GM19324 (cell line): Measurements from ENCODE around the gene C11orf98.
"Not testable (repeated sequence)": the region's sequence is repeated elsewhere in the genome, so short reads cannot be mapped to it uniquely, and the experiment has no call there.

Source experiments
- ATAC-seq: cut with Tn5 transposase; IDR thresholded peaks from one replicate; pipeline ENCODE4 v1.9.1; 2021; ENCODE audit warnings: mild to moderate bottlenecking, moderate library complexity; ENCODE audit not compliant: unreplicated experiment, low FRiP score

The C11orf98 gene

DNA sequence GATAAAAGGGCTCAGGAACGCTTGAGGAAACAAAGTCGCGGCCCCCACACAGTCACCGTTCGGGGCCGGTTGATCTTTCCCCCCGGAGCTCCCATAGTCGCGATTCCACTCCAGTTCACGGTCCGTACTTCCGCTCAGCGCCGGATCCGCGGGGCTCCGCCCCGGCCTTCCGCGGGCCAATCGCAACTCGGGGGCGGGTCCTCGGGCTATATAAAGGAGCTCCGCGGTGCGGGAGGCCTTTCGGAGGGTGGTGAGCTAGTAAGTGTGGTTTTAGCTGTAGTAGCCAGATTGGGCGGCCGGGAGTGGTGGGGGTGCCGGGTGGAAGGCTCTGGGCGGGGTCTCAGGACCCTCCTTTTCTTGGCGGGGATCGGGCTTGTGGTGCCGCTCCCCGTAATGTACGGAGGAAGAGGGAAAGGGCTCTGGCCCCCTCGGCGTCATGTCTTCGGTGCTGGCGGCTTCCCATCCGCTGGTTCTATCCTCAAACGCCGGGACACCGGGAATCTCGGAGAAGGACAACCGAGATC, at the start of gene C11orf98, which contains the start of gene CSKMT:
TSS of gene C11orf98 (minus strand) at position 136 of the 524 bp plus-strand sequence. CDS start at position 95, 41 bp downstream.
TSS of gene CSKMT (plus strand) at position 238 of the 524 bp plus-strand sequence. CDS start 568 bp downstream, outside the sequence.
- ATAC-seq: peak; percentile 90

GRCh38 chr11:62713343-62713742, 48.3 kb upstream of the C11orf98 start:
- ATAC-seq: no peak

GRCh38 chr11:62712861-62713260, 47.9 kb upstream of the C11orf98 start:
- no peak for ATAC-seq

- ATAC-seq: no peak
Observed at GRCh38 chr11:62712276-62712812, 47.3 kb upstream of the C11orf98 start.

DNA sequence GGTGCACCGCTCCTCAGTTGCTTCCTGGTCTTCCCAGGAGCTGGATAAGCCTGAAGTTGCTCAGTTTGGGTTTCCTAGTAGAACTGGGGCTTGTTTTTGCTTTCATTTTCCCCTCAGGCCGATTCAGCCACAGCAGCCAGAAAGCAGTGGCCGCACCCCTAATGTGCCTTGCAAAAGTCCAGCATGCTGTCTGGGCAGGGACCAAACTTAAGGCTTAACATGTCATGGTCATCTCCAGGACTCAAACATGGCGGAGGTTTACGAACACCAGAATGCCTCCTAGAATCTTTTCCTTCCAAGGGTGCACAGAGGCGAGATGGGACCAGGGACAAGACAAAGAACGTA, 45.0 kb upstream of the C11orf98 start:
- ATAC-seq: no peak

GRCh38 chr11:62709247-62710000, 44.4 kb upstream of the C11orf98 start:
- peak; percentile 73 for ATAC-seq

DNA sequence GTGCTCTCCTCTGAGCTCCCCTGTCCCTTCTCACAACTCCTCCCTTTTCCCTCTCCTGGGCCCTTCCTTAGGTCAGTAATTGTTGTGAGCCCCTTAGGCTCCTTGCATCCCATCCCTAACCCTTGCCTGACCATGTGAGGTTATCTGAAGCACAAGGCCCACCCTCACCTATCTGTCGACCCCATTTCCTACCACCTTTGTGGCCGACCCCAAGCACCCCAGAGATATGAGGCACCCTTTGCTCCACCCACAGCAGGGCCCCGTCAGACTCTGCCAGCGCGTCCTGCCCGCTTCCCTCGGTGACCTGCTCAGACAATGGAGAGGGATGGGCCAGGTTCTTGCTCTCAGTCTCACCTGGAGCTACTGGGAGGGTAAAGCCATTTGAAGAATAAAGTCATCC, 43.8 kb upstream of the C11orf98 start:
- no peak for ATAC-seq

DNA sequence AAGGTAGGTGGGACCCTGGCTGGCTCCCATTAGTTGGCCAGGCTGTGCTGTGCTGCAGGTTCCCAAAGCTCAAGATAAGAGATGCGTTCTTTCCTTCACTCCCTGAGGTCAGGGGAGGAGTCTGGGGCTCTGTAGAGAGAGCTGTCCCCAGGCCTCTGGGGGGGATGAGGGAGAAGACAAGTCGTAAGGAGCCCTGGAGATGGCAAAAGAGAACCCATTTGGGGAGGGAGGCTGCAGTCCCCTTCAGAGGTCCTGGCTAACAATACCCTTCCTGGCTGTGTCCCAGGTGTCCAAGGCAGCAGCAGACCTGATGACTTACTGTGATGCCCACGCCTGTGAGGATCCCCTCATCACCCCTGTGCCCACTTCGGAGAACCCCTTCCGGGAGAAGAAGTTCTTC, 43.4 kb upstream of the C11orf98 start:
- no peak for ATAC-seq

DNA sequence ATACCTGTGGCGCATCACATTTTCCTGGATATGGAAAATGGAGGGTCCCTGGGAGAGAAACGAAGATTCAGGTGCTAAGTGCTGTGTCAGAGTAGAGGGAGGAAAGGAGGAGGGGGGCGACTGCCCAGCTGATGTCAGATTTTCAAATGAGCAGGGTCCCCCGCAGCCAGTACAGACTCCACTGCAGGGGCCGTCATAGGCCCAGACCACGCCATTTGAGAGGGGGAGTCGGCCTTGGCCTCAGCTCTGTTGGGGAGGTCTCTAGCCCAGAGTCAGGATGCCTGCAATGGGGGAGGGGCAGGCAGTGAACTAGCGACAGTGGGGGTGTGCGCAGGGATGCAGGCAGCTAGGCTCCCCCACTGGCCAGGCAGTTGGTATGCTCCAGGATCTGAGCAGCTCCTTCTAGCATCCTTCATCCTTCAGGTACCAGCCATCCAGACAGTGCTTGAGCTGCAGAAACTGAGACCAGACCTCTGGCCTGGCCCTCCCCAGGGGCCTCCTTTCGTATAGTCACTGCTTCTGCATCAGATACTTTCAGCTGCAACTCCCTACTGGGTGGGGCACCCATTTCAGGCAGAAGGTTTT, 42.4 kb upstream of the C11orf98 start, which contains the start of the genes BSCL2 and GNG3:
TSS of gene BSCL2 (minus strand) at position 148 of the 585 bp plus-strand sequence. CDS start 229 bp downstream, outside the sequence.
TSS of gene GNG3 (plus strand) at position 400 of the 585 bp plus-strand sequence. CDS start 620 bp downstream, outside the sequence.
- no peak for ATAC-seq

GRCh38 chr11:62706850-62707247, 41.8 kb upstream of the C11orf98 start:
- ATAC-seq: no peak

- ATAC-seq: peak; percentile 58
Observed at GRCh38 chr11:62705880-62706849, 41.2 kb upstream of the C11orf98 start.

- ATAC-seq: no peak
Observed at GRCh38 chr11:62705413-62705812, 40.4 kb upstream of the C11orf98 start.

- not testable (repeated sequence) for ATAC-seq
Observed at GRCh38 chr11:62703921-62704320, 38.9 kb upstream of the C11orf98 start.

- ATAC-seq: no peak
Observed at GRCh38 chr11:62702246-62702645, 37.2 kb upstream of the C11orf98 start.

DNA sequence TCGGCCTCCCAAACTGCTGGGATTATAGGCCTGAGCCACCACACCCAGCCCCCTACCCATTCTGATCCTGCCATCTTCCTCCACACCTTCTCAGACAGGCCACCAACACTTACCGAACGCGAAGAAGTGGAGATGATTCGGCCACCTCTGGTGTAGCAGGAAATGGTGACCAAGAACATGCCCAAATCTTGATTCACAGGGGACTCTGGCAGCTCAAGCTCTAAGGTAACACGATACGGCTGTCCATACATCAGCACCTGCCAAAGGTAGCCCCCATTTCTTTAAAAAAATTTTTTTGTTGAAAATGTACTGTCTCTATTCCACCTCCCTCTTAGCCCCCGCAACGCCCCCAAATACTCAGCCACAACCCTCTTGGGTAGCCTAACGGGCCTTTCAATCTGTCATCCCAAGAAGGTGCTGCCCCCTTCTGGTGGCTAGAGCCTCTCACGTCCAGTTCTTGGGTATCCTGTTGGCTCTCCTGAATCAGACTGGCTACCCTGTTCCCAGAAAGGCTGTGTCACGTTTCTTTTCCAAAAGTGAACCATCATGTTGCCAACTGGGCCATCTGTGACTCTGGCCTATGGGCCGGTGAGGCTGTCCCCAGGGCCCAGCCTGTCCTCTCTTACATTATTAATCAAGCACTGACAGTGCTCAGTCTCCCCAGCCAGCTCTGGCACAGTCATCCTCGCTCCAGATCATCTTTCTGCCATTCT, 29.6 kb upstream of the C11orf98 start:
- ATAC-seq: no peak

DNA sequence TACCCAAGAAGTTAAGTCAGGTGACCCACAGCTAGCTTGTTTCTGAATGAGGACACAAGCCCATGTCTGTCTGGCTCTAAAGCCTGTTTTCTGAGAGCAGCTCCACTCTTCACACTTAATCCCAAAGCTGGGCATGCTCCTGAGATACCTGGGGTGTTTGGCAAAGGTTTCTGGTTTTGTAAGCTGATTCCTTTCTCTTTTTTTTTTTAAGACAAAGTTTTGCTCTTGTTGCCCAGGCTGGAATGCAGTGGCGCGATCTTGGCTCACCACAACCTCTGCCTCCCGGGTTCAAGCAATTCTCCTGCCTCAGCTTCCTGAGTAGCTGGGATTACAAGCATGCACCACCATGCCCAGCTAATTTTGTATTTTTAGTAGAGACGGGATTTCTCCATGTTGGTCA, 28.6 kb upstream of the C11orf98 start:
- ATAC-seq: not testable (repeated sequence)

GRCh38 chr11:62689421-62690183, 24.6 kb upstream of the C11orf98 start, which contains the start of gene LRRN4CL:
TSS of gene LRRN4CL (minus strand) at chr11:62689530. CDS start at chr11:62688508, 1,022 bp downstream.
- no peak for ATAC-seq

DNA sequence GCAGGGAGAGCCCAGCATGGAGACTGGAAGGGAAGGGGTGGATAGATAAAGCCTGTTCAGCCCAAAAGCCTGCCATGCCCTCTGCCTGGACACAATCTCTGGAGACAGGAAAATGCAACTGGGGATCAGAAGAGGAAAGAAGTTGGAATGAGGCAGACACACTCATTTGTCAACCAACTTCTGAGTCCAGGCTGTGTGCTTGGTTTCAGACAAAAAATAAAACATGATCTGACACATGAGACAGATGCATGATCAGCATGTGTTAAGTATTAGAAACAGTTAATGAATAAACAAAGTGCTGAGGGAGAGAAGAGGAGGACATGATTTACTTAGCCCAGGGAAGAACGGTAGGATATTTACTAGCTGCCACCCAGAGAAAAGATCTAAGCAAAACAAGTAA, 23.5 kb upstream of the C11orf98 start:
- ATAC-seq: no peak
